HG03571 (cell line): ENCODE measurements around the gene PLD1.

ENCODE experiments used
- ATAC-seq: cut with Tn5 transposase; IDR thresholded peaks from one replicate; pipeline ENCODE4 v1.9.1; 2021; ENCODE audit not compliant: unreplicated experiment

Gene PLD1

DNA sequence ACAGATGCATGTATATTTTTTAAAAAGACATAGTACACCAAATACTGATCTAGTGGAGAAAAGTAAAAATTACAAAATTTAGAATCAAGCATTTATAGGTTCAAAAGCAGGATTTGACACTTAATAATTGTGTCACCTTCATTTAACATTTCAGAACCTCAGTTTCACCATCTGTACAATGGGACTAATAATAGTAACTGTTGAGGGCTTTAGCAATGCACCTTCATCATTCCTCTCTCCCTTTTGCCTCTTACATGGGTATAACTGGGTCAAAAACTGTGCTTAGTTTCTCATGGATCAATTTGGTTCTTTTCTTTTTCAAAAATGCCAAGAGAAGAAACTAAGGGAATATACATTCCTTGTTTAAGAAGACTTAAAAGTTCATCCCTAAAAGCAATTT lies 27.4 kb upstream of the PLD1 start:
- ATAC-seq: no peak

GRCh38 chr3:171836855-171837254 lies 26.6 kb upstream of the PLD1 start:
- ATAC-seq: no peak

- no peak for ATAC-seq
Measured at GRCh38 chr3:171835613-171836012, 25.3 kb upstream of the PLD1 start.

DNA sequence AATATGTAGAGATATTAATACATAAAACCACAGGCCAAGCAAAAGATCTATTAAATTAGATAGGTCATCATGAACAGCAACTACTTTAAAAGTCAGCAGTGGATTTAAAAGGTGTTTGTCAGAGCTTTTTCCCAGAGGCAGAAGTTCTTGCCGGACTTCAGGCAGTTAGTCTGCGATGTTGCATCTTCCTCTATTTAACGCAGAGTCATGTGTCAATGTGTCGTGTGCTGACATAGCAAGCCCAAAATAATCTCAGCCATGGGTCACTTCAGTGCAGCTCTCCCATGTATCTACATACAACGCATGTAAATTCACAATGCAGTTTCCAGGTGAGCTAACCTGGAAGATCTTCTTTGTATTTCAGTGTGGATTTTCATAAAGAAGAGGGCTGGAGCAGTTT lies 24.8 kb upstream of the PLD1 start:
- no peak for ATAC-seq

GRCh38 chr3:171834461-171834801 lies 24.1 kb upstream of the PLD1 start:
- no peak for ATAC-seq

- ATAC-seq: peak; percentile 64
Measured at GRCh38 chr3:171833789-171834460, 23.6 kb upstream of the PLD1 start.

- no peak for ATAC-seq
Measured at GRCh38 chr3:171832989-171833388, 22.7 kb upstream of the PLD1 start.

- ATAC-seq: no peak
Measured at GRCh38 chr3:171831936-171832335, 21.7 kb upstream of the PLD1 start.

DNA sequence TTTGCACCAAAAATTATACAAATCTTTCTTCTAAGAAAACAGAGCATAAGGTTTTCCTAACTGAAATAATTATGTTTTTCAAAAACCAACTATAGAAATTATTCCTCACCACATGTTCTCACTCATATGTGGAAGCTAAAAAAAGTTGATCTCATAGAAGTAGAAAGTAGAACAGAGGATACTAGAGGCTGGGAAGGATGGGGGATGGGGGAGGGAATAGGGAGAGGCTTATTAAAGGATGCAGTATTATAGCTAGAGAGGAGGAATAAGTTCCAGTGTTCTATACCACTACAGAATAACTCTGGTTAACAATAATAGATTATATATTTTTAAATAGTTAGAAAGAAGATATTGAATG lies 20.2 kb upstream of the PLD1 start:
- no peak for ATAC-seq

GRCh38 chr3:171829841-171830517 lies 19.7 kb upstream of the PLD1 start:
- ATAC-seq: no peak

DNA sequence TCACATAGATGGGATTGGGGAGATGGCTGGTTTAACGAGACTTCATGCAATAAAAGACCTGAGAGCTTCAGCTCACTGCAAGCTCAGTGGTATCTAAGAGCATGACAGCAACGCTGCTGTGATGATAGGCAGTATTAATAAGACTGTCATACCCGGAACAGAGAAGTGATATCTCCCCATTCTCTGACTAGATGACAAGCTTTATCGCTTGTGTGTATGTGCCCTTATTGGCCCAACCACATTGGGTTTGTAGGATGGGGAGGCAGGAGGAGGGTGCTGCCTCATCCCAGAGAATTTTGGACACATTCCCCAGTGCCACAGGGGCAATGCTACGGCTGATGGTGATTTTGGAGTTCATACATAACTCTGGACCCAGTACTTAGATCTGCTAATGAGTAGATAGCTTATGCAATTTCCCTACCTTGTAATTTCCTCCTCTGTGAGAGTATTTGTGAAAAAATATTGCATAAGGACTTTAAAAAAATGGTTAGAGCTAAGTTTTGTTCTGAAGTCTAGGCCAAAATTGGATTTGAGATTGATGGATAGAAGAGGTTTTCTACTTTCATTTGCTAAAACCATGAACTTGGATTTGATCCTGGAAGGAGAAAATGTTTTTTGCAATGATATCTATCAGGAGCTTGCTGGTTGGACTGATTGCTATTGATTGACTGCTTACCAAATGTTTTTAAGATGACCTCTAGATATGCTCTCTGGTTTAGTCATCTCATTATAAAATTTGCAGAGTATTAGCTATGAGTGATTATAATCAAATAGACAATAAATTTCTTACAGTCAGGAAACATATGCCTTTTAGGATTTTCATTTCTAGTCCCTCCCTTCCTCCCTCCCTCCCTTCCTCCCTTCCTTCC lies 18.9 kb upstream of the PLD1 start:
- ATAC-seq: no peak

- no peak for ATAC-seq
Measured at GRCh38 chr3:171827836-171828458, 17.7 kb upstream of the PLD1 start.

DNA sequence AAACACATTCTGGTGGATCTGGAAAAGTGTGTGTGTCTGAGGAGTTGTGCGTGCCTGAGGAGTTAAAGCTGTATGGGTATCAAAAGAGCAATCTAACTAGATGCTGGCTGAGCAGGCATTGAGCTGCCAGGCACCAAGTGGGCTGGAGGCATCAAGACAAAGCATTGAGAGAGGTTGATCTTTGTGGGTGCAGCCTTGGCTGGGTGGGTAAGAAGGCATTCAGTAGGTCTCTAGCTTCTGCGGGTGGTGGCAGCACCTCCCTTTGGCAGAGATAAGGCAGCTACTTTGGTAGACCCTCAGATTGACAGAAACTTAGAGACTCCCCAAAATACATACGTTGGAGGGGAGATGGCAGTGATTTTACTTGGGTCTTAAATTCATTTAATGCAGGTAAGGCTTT lies 17.1 kb upstream of the PLD1 start:
- no peak for ATAC-seq

DNA sequence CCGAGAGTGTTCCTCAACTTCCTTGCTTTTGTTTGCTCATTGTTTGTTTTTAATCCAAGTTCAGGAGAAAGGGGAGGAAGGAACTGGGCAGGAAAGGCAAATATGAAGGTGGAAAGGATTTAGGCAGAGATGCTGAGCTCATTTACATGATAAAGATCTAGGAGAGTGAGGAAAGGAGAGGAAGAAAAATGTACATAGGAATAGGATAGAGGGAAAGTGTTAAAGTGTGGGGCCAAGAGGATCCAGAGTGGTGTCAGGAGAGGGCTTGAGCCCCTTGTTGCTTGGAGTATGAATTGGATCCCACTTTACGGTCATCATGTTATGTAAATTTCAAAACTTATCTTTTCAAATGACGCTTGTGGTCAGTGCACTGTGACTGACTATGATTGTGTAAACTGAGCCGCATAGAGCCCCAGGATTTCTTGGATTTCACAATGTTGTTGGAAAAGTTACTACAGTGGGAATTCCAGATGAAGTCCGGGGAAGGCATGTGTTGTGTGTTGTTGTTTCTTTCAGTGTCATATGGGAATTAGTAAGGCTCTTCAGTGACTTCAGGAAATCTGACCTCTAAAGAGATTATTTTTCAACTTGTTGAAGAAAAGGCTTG lies 15.0 kb upstream of the PLD1 start:
- ATAC-seq: no peak

DNA sequence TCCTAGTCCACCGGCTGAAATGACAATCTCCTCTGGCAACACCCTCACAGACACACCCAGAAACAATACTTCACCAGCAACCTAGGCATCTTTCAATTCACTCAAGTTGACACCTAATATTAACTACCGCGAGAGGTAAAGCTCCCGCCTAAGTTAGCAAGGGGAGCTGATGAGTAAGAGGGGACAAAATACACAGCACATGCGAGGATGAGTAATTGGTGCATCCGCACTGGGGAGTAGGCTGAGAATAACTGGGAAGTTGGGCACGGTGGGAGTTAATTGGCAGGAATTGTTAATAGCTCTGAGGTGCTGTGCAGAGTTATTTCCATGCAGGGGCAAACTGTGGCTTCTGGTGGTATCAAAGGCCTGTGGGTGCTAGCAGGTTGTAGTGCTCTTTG lies 14.5 kb upstream of the PLD1 start:
- ATAC-seq: no peak

GRCh38 chr3:171824116-171824515 lies 13.8 kb upstream of the PLD1 start:
- ATAC-seq: no peak

- peak; percentile 88 for ATAC-seq
Measured at GRCh38 chr3:171822431-171823106, 12.3 kb upstream of the PLD1 start.

DNA sequence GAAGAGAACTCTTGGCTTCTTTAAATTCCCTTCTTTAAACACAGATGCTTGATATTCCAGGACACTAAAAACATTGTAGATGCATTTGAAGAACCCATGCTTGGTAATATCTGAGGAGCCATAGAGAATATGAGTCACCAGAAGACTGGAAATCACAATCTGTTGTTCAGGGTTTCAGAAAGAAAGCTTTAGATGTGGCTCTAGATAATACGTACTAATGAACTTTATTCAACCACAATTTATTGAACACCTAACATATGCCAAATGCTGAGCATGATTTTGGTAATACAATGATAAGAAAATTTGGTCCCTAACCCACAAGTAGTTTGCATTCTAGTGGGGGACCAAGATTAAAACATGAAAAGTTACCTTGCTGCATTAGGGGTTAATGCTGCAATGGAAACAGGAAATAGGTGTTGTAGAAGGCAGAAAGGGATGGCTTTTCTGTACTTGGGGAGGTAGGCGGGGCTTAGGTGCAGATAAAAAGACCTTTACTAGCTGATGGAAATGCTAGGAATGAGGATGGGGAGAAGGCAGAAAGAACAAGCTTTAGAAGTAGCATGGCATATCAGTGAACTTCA lies 11.6 kb upstream of the PLD1 start:
- ATAC-seq: no peak

GRCh38 chr3:171821044-171821443 lies 10.8 kb upstream of the PLD1 start:
- ATAC-seq: no peak

DNA sequence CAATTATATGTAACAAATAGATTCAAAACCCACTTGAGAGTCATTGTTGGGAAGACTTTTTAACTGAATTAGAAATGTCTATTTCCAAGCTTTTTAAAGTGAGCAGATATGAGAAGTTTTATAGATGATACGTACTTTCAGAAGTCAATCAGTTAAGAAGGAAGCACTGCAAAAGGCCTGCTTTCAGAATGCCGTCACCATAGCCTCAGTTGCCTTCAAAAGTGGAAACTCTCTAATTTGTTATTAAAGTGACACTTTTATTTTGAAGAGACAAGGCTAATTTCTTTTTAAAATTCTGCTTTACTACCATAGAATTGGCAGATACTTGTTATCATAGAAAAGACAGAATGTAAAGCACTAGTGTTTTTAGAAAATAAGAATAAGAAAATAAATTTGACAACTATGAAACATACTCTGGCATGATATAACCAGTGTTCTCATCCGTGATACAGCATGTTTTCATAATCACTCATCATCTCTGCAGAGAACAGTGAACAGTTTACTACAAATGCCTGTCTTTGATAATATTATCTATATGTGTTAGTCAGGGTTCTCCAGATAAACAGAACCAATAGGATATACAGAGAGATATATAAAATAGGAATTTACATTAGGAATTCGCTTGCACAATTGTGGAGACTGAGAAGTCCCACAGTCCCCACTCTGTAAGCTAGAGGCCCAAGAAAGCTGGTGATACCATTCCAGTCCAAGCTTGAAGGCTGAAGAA lies 7.0 kb upstream of the PLD1 start:
- no peak for ATAC-seq
